Panc1 (cell line): Measurements from ENCODE around the gene LDLRAD4.

Source experiments
- POLR2AphosphoS5 ChIP-seq: IDR thresholded peaks from 2 replicates; pipeline ENCODE4 v1.6.1; 2012; ENCODE audit warnings: mild to moderate bottlenecking, low read depth, low read length, moderate library complexity
- SIN3A ChIP-seq: IDR thresholded peaks from 2 replicates; pipeline ENCODE4 v1.6.1; 2012; ENCODE audit warnings: low read depth, mild to moderate bottlenecking, low read length, moderate library complexity, borderline replicate concordance; ENCODE audit not compliant: insufficient read depth
- TCF7L2 ChIP-seq: IDR thresholded peaks from 2 replicates; pipeline ENCODE4 v1.6.1; 2011; ENCODE audit warnings: mild to moderate bottlenecking, low read depth, low read length, inconsistent platforms
- TF ChIP-seq, protein P1 (sequence below): fragments of 450-650 bp; IDR thresholded peaks from 2 replicates; pipeline ENCODE4 v1.5.1; 2017; ENCODE audit warnings: mild to moderate bottlenecking
- TF ChIP-seq, protein P2 (sequence below), 2 experiments: IDR thresholded peaks; 2 replicates each; pipeline ENCODE4 v1.6.1; 2011 to 2012; ENCODE audit warnings: low read depth in 2 of 2, control low read depth in 1 of 2, low read length in 1 of 2, mild to moderate bottlenecking in 1 of 2, moderate library complexity in 1 of 2; ENCODE audit not compliant: insufficient read depth in 1 of 2

DNA sequence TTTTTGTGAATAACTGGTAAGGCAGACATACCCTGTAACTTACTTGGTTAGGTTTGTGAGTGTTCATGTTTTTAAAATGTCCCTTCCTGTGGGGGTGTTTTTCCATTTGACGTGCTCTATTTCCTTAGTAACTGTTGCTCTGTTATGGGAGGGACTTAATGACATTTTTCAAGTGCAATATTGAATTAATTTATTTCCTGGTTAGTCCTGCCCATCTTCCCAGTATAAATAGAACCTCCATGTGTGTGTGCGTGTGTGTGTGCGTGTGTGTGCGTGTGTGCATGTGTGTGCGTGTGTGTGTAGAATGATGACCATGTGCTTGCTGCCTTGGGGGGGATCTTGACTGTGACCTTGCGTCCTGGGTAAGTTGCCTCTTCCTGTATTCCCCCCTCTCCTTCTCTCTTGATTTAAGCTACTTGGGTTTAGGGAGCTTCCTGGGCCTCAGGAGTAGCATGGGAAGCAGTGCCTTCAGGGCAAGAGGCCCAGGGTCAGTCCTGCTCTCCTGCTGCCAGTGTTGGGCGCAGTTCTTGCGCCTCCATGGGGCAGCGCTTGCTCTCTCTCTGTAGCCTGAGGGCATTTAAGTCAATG, 163.9 kb downstream of the LDLRAD4 start:
- TF ChIP-seq, protein P1, sequence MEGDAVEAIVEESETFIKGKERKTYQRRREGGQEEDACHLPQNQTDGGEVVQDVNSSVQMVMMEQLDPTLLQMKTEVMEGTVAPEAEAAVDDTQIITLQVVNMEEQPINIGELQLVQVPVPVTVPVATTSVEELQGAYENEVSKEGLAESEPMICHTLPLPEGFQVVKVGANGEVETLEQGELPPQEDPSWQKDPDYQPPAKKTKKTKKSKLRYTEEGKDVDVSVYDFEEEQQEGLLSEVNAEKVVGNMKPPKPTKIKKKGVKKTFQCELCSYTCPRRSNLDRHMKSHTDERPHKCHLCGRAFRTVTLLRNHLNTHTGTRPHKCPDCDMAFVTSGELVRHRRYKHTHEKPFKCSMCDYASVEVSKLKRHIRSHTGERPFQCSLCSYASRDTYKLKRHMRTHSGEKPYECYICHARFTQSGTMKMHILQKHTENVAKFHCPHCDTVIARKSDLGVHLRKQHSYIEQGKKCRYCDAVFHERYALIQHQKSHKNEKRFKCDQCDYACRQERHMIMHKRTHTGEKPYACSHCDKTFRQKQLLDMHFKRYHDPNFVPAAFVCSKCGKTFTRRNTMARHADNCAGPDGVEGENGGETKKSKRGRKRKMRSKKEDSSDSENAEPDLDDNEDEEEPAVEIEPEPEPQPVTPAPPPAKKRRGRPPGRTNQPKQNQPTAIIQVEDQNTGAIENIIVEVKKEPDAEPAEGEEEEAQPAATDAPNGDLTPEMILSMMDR, result no peak
- TF ChIP-seq, protein P2, sequence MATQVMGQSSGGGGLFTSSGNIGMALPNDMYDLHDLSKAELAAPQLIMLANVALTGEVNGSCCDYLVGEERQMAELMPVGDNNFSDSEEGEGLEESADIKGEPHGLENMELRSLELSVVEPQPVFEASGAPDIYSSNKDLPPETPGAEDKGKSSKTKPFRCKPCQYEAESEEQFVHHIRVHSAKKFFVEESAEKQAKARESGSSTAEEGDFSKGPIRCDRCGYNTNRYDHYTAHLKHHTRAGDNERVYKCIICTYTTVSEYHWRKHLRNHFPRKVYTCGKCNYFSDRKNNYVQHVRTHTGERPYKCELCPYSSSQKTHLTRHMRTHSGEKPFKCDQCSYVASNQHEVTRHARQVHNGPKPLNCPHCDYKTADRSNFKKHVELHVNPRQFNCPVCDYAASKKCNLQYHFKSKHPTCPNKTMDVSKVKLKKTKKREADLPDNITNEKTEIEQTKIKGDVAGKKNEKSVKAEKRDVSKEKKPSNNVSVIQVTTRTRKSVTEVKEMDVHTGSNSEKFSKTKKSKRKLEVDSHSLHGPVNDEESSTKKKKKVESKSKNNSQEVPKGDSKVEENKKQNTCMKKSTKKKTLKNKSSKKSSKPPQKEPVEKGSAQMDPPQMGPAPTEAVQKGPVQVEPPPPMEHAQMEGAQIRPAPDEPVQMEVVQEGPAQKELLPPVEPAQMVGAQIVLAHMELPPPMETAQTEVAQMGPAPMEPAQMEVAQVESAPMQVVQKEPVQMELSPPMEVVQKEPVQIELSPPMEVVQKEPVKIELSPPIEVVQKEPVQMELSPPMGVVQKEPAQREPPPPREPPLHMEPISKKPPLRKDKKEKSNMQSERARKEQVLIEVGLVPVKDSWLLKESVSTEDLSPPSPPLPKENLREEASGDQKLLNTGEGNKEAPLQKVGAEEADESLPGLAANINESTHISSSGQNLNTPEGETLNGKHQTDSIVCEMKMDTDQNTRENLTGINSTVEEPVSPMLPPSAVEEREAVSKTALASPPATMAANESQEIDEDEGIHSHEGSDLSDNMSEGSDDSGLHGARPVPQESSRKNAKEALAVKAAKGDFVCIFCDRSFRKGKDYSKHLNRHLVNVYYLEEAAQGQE (IDR thresholded peaks at IDR 0.05; ENCODE audit: insufficient read depth in 1 of 2, low read depth in 2 of 2, low read length in 1 of 2), result no peak
- TF ChIP-seq POLR2AphosphoS5 (no peak), TCF7L2 (no peak), SIN3A (no peak)
